ENCODE measurements around the gene LRRC43. TPM values are rescaled to one million over a fixed set of nuclear protein-coding genes. Genes with fewer than 3 reads are reported as not detected.

The LRRC43 gene
- total RNA-seq, 1 donor, result 2.9 TPM

- TF ChIP-seq, protein P1, sequence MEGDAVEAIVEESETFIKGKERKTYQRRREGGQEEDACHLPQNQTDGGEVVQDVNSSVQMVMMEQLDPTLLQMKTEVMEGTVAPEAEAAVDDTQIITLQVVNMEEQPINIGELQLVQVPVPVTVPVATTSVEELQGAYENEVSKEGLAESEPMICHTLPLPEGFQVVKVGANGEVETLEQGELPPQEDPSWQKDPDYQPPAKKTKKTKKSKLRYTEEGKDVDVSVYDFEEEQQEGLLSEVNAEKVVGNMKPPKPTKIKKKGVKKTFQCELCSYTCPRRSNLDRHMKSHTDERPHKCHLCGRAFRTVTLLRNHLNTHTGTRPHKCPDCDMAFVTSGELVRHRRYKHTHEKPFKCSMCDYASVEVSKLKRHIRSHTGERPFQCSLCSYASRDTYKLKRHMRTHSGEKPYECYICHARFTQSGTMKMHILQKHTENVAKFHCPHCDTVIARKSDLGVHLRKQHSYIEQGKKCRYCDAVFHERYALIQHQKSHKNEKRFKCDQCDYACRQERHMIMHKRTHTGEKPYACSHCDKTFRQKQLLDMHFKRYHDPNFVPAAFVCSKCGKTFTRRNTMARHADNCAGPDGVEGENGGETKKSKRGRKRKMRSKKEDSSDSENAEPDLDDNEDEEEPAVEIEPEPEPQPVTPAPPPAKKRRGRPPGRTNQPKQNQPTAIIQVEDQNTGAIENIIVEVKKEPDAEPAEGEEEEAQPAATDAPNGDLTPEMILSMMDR (IDR thresholded peaks at IDR 0.05; ENCODE audit: extremely low read depth, low read depth, low read length), result no peak
- peaks cover 31% of the 10 kb centered on the region for H3K27me3 ChIP-seq (ENCODE audit: insufficient read depth, low read length)
- peak within 1 kb of the TSS; percentile 82 for H2AFZ ChIP-seq (ENCODE audit: low read length)
- H3K79me2 ChIP-seq (ENCODE audit: insufficient read depth, low read length), result no peaks in the 10 kb centered on the region
- H3K4me1 ChIP-seq (ENCODE audit: insufficient read depth, low read length), result peaks cover 6% of the 10 kb centered on the region
- DNase-seq (ENCODE audit: insufficient read length, low spot score, missing footprints), result peak; percentile 94
- H3K4me3 ChIP-seq (ENCODE audit: insufficient read depth, low read length), result peak within 1 kb of the TSS; percentile 71
- H4K20me1 ChIP-seq (ENCODE audit: insufficient read depth, low read length), result peaks cover 14% of the 10 kb centered on the region
- peaks cover 8% of the 10 kb centered on the region for H3K36me3 ChIP-seq (ENCODE audit: insufficient read depth, low read length)
- H3K9me3 ChIP-seq (ENCODE audit: low read depth, low read length), result no peaks in the 10 kb centered on the region
- H3K4me2 ChIP-seq (ENCODE audit: insufficient read depth, low read length), result peak within 1 kb of the TSS; percentile 89
- no peak within 1 kb of the TSS for H3K27ac ChIP-seq (ENCODE audit: low read depth, low read length)
Observed at GRCh38 chr12:122203301-122204166, 20.6 kb downstream of the LRRC43 start, which contains the start of gene B3GNT4. Gene B3GNT4, plus strand, starts transcription at chr12:122203709. Its CDS starts 910 bp downstream, at chr12:122204619.

DNA sequence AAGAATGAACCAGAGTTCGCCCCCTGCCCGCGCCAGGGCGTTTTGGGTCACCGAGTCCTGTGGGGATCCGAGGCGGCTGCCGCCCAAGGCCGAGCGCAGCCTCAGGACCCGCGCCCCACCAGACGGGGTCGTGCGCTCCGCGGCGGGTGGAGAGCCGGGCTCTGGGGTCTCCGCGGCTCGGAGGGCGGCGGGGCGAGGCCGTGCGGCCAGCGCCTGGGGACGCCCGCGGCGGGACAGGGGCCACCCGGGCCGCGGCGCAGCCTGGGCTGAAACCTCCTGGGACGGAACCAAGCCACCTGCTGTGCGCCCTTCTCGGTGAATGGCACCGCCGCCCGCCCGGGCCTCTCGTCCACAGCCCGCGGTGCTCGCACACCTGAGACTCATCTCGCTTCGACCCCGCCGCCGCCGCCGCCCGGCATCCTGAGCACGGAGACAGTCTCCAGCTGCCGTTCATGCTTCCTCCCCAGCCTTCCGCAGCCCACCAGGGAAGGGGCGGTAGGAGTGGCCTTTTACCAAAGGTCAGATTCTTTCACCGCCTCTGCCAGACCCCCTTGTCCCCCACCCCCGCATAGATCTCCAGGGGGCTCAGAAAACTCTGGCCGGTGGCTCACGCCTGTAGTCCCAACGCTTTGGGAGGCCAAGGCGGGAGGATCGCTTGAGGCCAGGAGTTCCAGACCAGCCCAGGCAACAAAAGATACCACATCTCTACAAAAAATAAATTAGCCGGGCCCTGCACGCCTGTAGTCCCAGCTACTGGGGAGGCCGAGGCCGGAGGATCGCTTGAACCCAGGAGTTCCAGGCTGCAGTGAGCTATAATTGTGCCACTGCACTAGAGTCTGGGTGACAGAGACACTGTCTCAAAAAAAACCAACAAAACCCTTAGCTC is 21.5 kb downstream of the LRRC43 start:
- peak; percentile 75 for DNase-seq (ENCODE audit: insufficient read length, low spot score, missing footprints)
- no peak overlapping the region for H2AFZ ChIP-seq (ENCODE audit: low read length)

GRCh38 chr12:122205053-122205925 is 22.4 kb downstream of the LRRC43 start:
- no peaks in the 10 kb centered on the region for H3K9me3 ChIP-seq (ENCODE audit: low read depth, low read length)
- TF ChIP-seq, protein P1 (IDR thresholded peaks at IDR 0.05; ENCODE audit: extremely low read depth, low read depth, low read length), result no peak
- H4K20me1 ChIP-seq (ENCODE audit: insufficient read depth, low read length), result peaks cover 14% of the 10 kb centered on the region
- H3K4me1 ChIP-seq (ENCODE audit: insufficient read depth, low read length), result peaks cover 6% of the 10 kb centered on the region
- no peak overlapping the region for H3K4me3 ChIP-seq (ENCODE audit: insufficient read depth, low read length)
- H2AFZ ChIP-seq (ENCODE audit: low read length), result no peak overlapping the region
- peaks cover 31% of the 10 kb centered on the region for H3K27me3 ChIP-seq (ENCODE audit: insufficient read depth, low read length)
- no peak overlapping the region for H3K27ac ChIP-seq (ENCODE audit: low read depth, low read length)
- no peaks in the 10 kb centered on the region for H3K79me2 ChIP-seq (ENCODE audit: insufficient read depth, low read length)
- peak; percentile 84 for DNase-seq (ENCODE audit: insufficient read length, low spot score, missing footprints)
- H3K36me3 ChIP-seq (ENCODE audit: insufficient read depth, low read length), result peaks cover 22% of the 10 kb centered on the region
- H3K4me2 ChIP-seq (ENCODE audit: insufficient read depth, low read length), result no peak overlapping the region

More for the DNA sequence above, 21.5 kb downstream of the LRRC43 start:
- Histone ChIP-seq H4K20me1 (ENCODE audit: insufficient read depth, low read length) (peaks cover 14% of the 10 kb centered on the region), H3K27ac (ENCODE audit: low read depth, low read length) (no peak overlapping the region), H3K36me3 (ENCODE audit: insufficient read depth, low read length) (peaks cover 14% of the 10 kb centered on the region), H3K9me3 (ENCODE audit: low read depth, low read length) (no peaks in the 10 kb centered on the region), H3K4me1 (ENCODE audit: insufficient read depth, low read length) (peaks cover 6% of the 10 kb centered on the region), H3K4me3 (ENCODE audit: insufficient read depth, low read length) (peak overlapping the region; percentile 71), H3K79me2 (ENCODE audit: insufficient read depth, low read length) (no peaks in the 10 kb centered on the region), H3K4me2 (ENCODE audit: insufficient read depth, low read length) (peak overlapping the region; percentile 89), H3K27me3 (ENCODE audit: insufficient read depth, low read length) (peaks cover 31% of the 10 kb centered on the region)
- TF ChIP-seq, protein P1 (IDR thresholded peaks at IDR 0.05; ENCODE audit: extremely low read depth, low read depth, low read length), result no peak
